Fibroblast of peridontal ligament (primary cell): ENCODE results near the gene SPCS3.
"Not testable (repeated sequence)": the region's sequence is repeated elsewhere in the genome, so short reads cannot be mapped to it uniquely, and the experiment has no call there.

ENCODE experiments used
- DNase-seq: peaks from one replicate; pipeline ENCODE4 v3.0.0-alpha.2; 2010; ENCODE audit errors: extremely low read depth

The SPCS3 gene

GRCh38 chr4:176319704-176320339 is at the start of gene SPCS3:
Gene SPCS3, plus strand, starts transcription at chr4:176319966. Its CDS starts 111 bp downstream, at chr4:176320077.
- DNase-seq: peak; percentile 88

DNA sequence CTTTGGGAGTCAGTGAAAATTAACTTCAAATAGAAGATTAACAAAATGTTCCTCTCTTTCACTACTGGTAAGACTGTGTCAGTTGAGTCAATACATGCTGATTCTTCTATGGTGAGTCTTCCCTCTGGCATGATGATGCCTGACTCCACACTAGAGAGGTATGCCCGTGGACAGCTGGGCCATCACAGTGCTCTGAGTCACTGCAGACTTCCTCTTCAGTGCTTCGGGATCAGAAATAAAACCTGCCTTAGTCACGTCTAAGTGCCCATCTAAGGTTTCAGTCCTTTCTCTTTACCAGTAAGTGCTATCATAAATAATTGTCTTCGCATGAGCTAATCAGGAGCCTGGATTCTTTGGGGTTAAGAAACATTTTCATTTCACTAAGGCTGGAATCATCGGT is 49.1 kb upstream of the SPCS3 start:
- peak; percentile 98 for DNase-seq

GRCh38 chr4:176271749-176272148 is 48.0 kb upstream of the SPCS3 start:
- DNase-seq: peak; percentile 69

- DNase-seq: no peak
Measured at GRCh38 chr4:176272799-176273198, 47.0 kb upstream of the SPCS3 start.

DNA sequence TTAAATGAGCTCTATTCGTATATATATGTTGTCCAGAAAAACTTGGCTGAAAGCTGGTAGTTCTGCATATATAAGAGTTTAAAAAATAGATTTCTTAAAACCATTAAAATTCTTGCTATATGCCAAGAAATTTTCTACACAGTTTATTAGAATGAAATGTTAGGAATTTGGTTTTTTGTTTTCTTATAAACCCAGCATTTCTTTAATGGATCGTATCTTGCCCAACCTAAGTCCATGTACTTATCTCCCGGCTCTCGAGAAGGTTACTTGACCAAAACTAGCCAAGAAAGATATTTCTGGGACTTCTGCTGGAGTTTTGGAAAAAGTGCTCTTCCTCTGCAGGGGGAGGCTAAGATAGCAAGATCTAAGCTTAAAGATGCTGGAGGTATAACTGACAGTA is 46.0 kb upstream of the SPCS3 start:
- DNase-seq: peak; percentile 49

DNA sequence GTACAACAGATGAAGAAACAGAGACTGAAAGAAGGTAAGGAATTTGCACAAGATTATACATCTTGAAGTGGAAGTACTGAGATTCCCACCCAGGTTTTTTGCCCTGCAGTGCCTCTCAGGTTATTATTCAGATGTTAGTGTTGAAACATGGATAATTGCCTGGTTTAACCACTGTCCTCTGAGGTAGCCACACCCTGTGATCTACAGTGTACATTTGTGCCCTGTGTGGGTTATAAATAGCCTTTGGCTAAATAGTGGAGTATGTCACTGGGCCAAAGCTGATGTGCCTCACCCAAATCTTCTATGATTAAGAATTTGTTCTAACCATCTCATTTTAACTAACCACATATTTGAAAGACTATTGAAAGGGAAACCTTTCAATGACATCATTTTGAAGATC is 45.3 kb upstream of the SPCS3 start:
- DNase-seq: peak; percentile 84

- no peak for DNase-seq
Measured at GRCh38 chr4:176276710-176277109, 43.1 kb upstream of the SPCS3 start.

- peak; percentile 82 for DNase-seq
Measured at GRCh38 chr4:176277162-176277904, 42.4 kb upstream of the SPCS3 start.

- not testable (repeated sequence) for DNase-seq
Measured at GRCh38 chr4:176279560-176279959, 40.2 kb upstream of the SPCS3 start.

DNA sequence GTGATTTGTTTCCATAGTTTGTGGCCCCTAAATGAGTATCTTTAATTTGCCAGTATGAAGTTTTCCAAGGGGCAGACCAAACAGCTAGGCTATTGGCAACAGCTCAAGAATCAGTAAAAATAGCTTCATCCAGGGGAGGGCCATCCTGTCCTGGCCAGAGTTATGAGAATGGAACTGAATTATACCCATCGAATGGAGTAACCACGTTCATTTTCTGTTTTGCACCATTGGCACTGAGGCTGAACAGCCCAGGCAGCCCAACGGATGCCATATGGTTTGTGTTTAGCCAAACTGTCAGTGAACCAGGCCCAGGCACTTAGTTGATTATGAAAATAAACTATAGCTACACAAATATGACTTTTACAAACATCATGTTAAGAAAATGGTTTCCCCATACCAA is 33.0 kb upstream of the SPCS3 start:
- peak; percentile 91 for DNase-seq

DNA sequence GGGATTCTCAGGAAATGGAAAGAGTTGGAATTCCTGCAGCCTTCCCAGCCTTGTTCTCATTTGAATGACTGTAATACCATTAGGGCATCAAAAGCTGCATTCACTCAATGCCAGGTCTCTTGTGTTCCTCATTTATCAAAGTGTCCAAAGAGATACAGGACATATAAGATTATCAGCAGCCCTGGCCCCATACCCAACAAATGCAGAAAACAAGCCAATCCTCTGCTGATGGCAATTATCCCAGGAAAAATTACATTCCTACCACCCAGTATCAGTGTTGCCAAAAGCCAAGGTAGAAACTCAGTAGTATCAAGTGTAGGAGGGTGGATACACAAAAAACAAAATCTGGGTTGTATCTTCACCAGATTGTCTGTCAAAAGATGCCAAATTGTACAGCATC is 32.2 kb upstream of the SPCS3 start:
- DNase-seq: no peak

- DNase-seq: no peak
Measured at GRCh38 chr4:176288020-176288419, 31.7 kb upstream of the SPCS3 start.

DNA sequence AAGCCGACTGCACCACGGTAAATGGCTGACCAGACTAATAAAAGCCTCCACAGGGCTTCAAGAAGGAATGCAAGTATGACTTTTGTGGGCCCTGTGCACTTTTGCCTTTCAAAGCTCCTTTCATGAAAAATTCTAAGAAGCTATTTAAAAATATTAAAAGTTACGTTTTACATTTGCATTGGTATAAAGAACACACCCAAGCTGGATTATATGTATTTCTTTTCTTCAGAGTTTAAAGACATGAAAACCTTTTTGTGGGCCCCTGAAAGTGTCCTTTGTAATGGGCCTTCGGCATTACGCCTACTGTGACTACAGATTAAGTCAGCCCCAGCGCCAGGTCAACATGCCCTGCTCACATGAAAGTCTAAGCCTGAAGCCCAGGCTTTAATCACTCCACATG is 30.2 kb upstream of the SPCS3 start:
- DNase-seq: no peak

- DNase-seq: no peak
Measured at GRCh38 chr4:176290520-176290919, 29.2 kb upstream of the SPCS3 start.

DNA sequence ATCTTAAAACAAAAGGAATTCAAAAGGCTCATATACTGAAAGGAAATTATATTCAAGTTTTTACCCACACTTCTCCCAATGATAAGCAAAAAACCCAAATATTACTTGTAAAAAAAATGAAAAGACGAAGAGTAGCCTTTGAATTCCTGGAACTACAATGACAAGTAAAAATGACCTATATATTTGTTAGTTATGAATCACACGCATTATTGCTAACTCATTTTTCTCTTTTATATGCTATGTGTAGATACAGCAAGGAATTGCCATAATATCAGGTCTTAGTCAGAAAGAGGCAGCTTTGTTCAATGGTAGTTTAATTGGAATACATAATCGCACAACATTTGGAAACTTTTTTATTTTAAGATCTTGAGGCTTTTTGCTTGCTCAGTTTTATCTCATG is 28.0 kb upstream of the SPCS3 start:
- DNase-seq: no peak

DNA sequence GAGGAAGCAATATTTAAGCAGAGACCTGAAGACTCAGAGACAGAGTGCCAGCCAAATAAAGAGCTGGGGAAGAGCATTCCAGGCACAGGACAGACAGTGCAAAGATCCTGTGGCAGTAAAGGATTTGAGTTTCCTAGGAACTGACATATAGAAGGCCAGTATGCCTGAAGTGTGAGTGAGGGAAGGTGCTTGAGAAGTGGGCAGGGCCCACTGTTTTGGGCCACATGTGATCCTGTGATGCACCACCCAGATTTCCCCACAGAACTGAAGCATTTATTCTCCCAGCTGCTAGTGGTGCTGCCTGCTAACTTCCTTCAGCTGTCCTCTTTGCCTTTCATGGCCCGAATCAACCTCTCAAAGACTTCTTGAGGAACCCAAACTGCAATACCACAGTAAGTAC is 26.8 kb upstream of the SPCS3 start:
- no peak for DNase-seq

- no peak for DNase-seq
Measured at GRCh38 chr4:176293660-176294059, 26.1 kb upstream of the SPCS3 start.

GRCh38 chr4:176295907-176296306 is 23.9 kb upstream of the SPCS3 start:
- DNase-seq: not testable (repeated sequence)

DNA sequence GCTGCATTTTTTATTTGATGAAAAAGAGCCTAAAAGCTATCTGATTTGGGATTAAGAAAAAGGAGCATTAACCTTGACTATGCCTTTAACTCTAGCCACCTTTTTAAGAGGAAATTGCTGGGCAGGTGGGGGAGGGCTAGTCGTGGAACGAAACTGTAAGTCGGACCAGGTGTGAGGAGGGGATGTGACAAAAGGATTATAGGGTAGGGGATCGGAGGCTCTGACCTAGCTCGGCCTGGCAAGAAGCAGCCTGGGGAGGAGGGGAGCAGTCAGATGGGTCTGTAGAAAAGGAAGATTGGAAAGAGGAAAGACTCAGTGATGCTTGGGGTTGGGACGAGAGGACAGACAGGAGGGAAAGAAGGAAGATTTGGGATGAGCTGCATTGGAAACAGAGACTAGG is 21.1 kb upstream of the SPCS3 start:
- DNase-seq: no peak

DNA sequence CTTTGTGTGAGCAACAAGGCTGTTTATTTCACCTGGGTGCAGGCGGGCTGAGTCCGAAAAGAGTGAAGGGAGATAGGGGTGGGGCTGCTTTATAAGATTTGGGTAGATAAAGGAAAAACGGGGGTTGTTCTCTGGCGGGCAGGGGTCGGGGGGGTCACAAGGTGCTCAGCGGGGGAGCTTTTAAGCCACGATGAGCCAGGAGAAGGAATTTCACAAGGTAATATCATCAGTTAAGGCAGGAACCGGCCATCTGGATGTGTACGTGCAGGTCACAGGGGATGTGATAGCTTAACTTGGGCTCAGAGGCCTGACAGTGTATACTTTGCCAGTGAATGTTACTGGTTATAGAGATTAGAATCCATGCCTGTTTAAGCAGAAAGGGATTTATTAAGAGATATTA is 19.7 kb upstream of the SPCS3 start:
- no peak for DNase-seq

GRCh38 chr4:176300565-176300964 is 19.2 kb upstream of the SPCS3 start:
- no peak for DNase-seq

DNA sequence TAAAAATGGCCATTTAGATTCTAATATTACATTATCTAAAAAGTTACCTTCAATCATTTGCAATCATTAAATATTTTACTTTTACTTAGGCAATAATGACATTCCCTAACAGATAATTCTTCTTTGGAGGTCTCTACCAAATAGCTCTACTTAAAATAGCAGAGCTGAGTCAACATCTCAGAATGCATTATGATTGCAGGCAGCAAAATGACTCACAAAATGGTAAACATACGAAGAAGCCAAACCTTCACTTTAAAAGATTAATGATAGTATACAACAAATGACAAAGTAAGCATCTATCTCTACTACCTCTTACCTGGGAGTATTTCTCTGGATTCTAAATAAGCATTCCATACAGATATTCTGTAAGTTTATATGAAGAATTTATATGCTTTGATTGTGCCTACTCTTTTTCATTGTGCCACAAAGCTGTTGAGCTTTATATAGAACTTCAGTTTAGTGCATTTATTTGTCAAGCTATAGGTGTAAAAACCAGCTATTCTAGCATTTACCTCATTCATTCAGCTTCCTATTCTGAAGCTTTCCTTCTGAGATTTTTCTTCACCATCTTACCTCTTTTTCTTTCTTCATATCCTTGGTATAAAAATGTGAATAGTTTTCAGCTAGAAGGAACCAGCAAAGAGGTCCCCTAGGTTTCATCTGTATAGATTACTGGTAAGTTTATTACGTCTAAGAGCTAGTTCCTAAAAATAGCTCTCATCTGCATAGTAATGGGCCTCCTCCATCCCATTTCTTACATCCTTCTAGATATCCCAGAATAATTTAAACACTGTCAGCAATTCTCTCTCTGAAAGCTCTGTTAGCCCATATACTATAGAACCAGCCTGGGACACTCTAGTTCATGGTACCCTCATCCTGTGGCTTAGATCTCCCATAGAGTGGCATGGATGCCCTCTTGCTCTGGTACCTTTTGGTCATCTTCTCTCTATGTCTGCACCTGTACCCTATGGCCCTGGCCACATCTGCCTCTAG is 17.2 kb upstream of the SPCS3 start:
- DNase-seq: peak; percentile 86
